ENCODE measurements around the gene KIF18A.

KIF18A gene

DNA sequence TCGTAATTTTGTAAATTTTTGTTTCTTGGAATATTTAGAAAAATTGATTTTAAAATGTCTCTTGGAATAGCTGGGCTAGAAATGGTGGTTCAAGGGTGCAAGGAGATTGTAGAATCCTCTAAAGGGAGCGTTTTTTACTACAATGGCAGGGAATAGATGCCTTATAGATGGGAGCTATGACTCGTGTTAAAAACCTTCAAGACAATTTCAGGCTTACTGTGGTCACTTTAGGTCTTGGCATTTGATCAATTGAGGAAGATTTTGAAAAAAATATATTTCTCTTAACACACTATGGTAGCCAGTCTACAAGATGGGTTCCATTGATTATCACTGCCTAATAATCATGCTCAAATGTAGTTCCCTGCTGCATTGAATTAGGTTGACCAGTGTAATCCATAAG lies 25.2 kb upstream of the KIF18A start:
- FAIRE-seq = no peak
- no peak for TF ChIP-seq POLR2AphosphoS5 (IDR thresholded peaks at IDR 0.05; ENCODE audit: low read depth, low read length)
- TF ChIP-seq POLR2A (IDR thresholded peaks at IDR 0.05; ENCODE audit: low read depth, low read length) = no peak
- no peak for TF ChIP-seq TAF1 (IDR thresholded peaks at IDR 0.05; ENCODE audit: borderline replicate concordance, low read depth, low read length)
- DNase-seq (ENCODE audit: insufficient read length) = no peak

DNA sequence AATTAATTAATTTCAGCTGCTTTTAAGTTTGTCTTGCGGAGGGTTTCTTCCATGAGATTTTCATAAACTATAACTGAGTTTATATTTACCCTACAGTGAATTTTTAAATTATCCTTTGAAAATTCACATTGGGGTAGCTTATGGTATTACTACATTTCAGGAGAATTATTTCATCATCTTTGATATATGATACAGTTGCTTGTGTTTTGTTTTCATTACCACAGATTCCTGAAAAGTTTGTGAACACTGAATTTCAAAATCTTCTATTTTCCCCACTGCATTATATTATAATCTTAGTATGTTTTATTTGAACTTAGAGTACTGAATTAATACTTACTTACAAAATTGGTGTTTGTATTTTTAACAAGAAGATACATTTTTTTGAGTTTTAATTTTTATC lies 24.6 kb upstream of the KIF18A start:
- TF ChIP-seq POLR2A (IDR thresholded peaks at IDR 0.05; ENCODE audit: low read depth, low read length) (no peak), POLR2AphosphoS5 (IDR thresholded peaks at IDR 0.05; ENCODE audit: low read depth, low read length) (no peak), TAF1 (IDR thresholded peaks at IDR 0.05; ENCODE audit: borderline replicate concordance, low read depth, low read length) (no peak)
- no peak for DNase-seq (ENCODE audit: insufficient read length)
- no peak for FAIRE-seq

DNA sequence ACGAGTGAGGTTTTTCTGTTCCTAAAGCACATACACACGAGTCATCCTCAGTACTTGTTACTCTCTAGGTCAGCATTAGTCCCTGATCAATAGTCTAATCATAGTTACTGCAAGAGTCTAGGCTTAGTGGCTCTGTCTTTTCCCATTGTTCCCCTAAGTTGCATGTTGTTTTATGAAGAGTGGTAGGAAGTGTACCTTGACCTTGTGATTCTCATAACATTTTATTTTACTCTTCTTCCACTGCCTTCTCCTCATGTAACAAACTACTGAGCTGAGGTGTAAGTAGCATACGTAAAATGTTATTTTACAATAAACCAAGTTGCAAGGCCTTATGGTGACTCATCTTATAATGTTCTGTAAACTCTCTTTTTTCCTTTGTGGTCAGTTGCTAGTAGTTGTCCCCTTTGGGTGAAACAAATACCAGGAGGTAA lies 15.2 kb upstream of the KIF18A start:
- no peak for FAIRE-seq
- no peak for DNase-seq (ENCODE audit: insufficient read length)
- no peak for TF ChIP-seq POLR2A (IDR thresholded peaks at IDR 0.05; ENCODE audit: low read depth, low read length)
- TF ChIP-seq POLR2AphosphoS5 (IDR thresholded peaks at IDR 0.05; ENCODE audit: low read depth, low read length) = no peak
- no peak for TF ChIP-seq TAF1 (IDR thresholded peaks at IDR 0.05; ENCODE audit: borderline replicate concordance, low read depth, low read length)

DNA sequence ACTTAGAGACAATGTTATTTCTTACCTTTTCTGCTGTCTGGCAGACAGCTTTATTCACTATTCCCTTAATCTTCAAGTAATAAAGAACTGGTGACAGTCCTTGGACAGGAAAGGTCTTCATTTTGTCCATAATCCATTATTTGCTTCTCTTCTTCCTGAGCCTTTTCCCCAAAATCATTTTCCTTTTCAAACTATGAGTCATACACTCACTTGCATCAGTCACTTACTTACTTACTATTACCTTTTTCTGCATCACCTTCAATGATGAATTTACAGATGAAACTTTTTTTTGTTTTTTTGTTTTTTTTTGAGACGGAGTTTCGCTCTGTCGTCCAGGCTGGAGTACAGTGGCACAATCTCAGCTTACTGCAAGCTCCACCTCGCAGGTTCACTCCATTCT lies 9.8 kb upstream of the KIF18A start:
- no peak for FAIRE-seq
- no peak for DNase-seq (ENCODE audit: insufficient read length)
- TF ChIP-seq TAF1 (IDR thresholded peaks at IDR 0.05; ENCODE audit: borderline replicate concordance, low read depth, low read length) = no peak
- no peak for TF ChIP-seq POLR2AphosphoS5 (IDR thresholded peaks at IDR 0.05; ENCODE audit: low read depth, low read length)
- TF ChIP-seq POLR2A (IDR thresholded peaks at IDR 0.05; ENCODE audit: low read depth, low read length) = no peak

DNA sequence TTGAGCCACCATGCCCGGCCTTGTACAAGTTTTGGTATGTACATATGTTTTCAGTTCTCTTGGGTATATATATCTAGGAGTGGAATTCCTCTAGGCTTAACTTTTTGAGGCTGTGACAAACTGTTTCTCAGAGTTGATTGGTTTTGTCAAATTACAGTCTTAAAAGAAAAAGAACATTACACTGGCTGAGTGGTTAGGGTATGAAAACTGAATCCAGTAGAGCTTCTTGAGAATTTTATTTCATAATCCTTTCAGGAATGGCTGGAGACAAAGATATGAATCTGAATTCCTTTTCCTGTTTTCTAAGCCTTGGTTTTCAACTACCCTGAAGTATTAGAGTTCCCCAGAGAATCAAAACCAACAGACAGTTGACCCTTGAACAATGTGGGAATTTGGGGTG lies 6.8 kb upstream of the KIF18A start:
- TF ChIP-seq POLR2A (IDR thresholded peaks at IDR 0.05; ENCODE audit: low read depth, low read length) (no peak), POLR2AphosphoS5 (IDR thresholded peaks at IDR 0.05; ENCODE audit: low read depth, low read length) (no peak), TAF1 (IDR thresholded peaks at IDR 0.05; ENCODE audit: borderline replicate concordance, low read depth, low read length) (no peak)
- DNase-seq (ENCODE audit: insufficient read length) = no peak
- no peak for FAIRE-seq

DNA sequence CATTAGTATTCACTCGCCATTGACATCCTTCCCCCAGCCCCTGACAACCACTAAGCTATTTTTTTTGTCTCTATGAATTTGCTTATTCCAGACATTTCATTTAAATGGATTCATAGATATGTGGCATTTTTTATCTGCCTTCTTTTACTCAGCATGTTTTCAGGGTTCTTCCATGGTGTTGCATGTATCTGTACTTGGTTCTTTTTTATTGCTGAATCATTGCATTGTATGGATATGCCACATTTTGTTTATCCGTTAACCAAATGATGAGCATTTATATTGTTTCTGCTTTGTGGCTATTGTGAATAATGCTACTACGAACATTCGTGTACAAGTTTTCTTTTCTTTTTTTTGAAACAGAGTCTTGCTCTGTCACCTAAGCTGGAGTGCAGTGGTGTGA lies 6.2 kb upstream of the KIF18A start:
- TF ChIP-seq TAF1 (IDR thresholded peaks at IDR 0.05; ENCODE audit: borderline replicate concordance, low read depth, low read length) (no peak), POLR2A (IDR thresholded peaks at IDR 0.05; ENCODE audit: low read depth, low read length) (no peak), POLR2AphosphoS5 (IDR thresholded peaks at IDR 0.05; ENCODE audit: low read depth, low read length) (no peak)
- no peak for FAIRE-seq
- DNase-seq (ENCODE audit: insufficient read length) = no peak

DNA sequence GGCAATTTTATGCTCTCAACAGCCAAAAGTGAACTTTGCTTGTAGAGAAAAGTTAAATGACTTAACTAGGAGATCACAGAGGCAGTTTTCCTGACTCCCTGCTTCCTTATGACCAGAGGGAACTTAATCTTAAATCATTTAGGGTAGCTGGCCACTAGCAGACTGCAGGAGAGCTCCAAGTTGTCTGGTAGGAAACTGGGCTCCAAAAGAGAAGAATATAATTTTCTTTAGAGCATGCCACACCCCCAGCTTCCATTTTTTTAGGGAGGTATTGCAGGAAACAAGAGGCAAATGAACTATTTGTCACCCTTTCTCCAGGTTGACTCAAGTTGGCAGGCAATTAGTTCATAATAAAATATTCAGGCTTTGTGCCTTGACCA lies 2.9 kb upstream of the KIF18A start:
- no peak for FAIRE-seq
- TF ChIP-seq TAF1 (IDR thresholded peaks at IDR 0.05; ENCODE audit: borderline replicate concordance, low read depth, low read length) (no peak), POLR2AphosphoS5 (IDR thresholded peaks at IDR 0.05; ENCODE audit: low read depth, low read length) (no peak), POLR2A (IDR thresholded peaks at IDR 0.05; ENCODE audit: low read depth, low read length) (no peak)
- DNase-seq (ENCODE audit: insufficient read length) = no peak

DNA sequence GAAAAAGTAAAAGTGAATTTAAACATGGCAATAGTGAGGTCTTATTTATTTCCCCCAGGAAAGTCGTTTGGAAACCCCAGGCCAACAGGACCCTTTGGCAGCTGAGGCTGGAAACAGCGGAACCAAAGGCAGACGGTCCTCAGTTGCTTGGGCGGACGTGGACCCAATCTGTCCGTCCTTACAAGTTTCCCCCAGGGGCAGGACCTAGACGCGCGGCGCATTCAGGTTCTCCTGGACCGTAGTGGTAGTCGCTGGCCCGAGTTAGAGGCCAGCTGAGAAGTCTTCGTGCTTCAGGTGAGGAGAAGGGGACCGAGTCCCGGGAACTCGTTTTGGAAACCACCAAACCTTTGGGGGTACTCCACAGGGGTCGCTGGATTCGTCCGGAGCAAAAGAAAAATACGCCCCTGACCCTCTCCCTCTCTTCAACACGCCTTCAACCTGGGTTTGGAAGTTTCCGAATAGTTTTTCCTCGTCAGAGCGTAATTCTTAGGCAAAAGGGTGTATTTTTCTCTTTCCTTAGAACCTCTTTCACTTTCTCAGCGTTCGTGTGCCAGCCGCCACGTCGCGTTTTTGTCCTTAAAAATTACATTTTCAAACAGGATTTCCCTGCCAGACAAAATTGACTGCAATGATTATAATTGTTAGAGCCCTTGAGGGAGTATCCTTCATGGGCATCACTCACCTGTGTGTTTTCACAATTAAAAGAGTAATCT lies 2.3 kb upstream of the KIF18A start:
- TF ChIP-seq POLR2A (IDR thresholded peaks at IDR 0.05; ENCODE audit: low read depth, low read length) (peak; percentile 82), POLR2AphosphoS5 (IDR thresholded peaks at IDR 0.05; ENCODE audit: low read depth, low read length) (peak; percentile 86), TAF1 (IDR thresholded peaks at IDR 0.05; ENCODE audit: borderline replicate concordance, low read depth, low read length) (peak; percentile 94)
- FAIRE-seq = peak; percentile 97
- DNase-seq (ENCODE audit: insufficient read length) = no peak

DNA sequence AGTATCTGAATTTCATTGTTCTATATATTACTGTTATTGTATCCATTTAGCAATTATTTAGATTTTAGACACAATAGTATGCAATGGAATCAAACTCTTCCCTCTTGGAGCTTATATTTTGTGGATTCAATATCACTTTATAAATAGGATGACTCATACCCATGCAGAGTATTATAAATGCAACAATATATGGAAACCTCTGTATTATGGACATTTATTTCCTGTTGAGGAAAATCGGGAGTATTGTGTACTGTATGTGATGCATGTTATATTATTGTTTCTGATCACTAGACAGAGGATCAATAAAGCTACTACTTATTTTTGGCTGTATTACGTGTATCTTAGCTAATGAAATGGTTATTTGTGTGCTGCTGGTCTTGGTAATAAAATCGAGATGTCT lies 1.0 kb upstream of the KIF18A start:
- DNase-seq (ENCODE audit: insufficient read length) (no peak), FAIRE-seq (no peak)
- TF ChIP-seq TAF1 (IDR thresholded peaks at IDR 0.05; ENCODE audit: borderline replicate concordance, low read depth, low read length) (no peak), POLR2AphosphoS5 (IDR thresholded peaks at IDR 0.05; ENCODE audit: low read depth, low read length) (no peak), POLR2A (IDR thresholded peaks at IDR 0.05; ENCODE audit: low read depth, low read length) (no peak)

DNA sequence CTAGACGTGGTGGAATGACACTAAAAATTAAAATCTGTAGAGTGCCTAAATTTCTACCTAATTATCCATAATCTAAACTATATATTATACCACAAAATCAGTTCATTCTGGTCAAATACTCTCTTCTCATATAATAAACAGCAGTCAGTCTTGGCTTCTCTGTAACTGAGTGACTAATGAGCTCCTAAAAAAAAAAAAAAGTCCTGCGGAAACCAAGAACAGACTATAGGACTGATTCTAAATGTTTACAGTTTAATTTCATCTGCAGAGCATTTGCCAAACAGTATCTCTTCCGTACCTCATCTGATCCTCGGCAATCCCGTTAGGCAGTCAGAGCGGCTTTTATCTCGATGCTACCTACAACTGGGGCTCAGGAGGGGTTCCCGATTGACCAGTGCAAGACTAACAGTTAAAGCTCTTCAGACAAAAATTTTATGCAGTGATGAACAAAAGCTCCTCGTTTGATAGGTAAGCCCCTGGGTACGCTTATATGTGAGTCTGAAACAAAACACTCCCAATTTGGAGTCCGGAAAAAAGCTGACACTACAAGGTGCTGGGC lies 686 bp downstream of the KIF18A start:
- DNase-seq (ENCODE audit: insufficient read length) (no peak), FAIRE-seq (no peak)
- TF ChIP-seq POLR2AphosphoS5 (IDR thresholded peaks at IDR 0.05; ENCODE audit: low read depth, low read length) = no peak
- no peak for TF ChIP-seq POLR2A (IDR thresholded peaks at IDR 0.05; ENCODE audit: low read depth, low read length)
- TF ChIP-seq TAF1 (IDR thresholded peaks at IDR 0.05; ENCODE audit: borderline replicate concordance, low read depth, low read length) = no peak

DNA sequence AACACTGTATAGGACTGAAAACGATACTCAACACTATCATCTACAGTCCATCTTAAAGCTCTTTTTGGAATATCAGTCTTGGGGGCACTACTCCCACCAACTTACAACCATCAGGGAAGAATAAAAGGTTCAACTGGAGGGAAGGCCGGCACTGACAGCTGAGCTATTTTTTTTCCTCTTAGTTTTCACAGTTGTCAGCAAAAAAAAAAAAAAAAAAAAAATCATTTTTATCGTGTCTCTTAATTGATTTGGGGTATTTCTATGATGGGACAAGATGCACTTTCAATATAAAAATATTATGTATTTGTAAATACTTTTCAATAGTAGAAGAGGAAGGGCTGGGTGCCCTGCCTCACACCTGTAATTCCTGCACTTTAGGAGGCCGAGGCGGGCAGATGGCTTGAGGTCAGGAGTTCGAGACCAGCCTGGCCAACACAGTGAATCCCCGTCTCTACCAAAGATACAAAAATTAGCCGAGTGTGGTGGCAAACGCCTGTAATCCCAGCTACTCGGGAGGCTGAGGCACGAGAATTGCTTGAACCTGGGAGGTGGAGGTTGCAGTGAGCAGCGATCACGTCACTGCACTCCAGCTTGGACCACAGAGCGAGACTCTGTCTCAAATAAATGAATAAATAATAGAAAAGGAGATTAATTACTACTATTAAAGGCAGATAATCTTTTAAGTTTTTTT lies 1.5 kb downstream of the KIF18A start:
- FAIRE-seq = no peak
- DNase-seq (ENCODE audit: insufficient read length) = no peak
- TF ChIP-seq TAF1 (IDR thresholded peaks at IDR 0.05; ENCODE audit: borderline replicate concordance, low read depth, low read length) (no peak), POLR2A (IDR thresholded peaks at IDR 0.05; ENCODE audit: low read depth, low read length) (no peak), POLR2AphosphoS5 (IDR thresholded peaks at IDR 0.05; ENCODE audit: low read depth, low read length) (no peak)

DNA sequence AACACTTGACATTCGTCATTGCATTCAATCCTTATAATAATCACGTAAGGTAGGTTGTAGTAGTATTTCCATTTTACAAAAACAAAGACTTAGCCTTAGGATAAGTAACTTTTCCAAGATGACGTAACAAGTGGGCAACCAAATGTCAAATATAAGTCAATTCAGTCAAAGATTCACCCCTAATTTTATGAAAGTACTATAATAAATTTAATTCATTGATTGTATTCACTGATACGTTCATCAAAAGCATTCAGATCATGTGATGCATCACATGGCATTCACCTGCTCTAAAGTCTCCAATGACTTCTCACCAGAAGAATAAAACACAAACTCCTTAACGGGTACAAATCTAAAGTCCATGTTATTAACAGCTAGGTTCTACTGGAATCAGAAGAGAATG lies 2.1 kb downstream of the KIF18A start:
- DNase-seq (ENCODE audit: insufficient read length) = no peak
- no peak for TF ChIP-seq POLR2AphosphoS5 (IDR thresholded peaks at IDR 0.05; ENCODE audit: low read depth, low read length)
- no peak for TF ChIP-seq POLR2A (IDR thresholded peaks at IDR 0.05; ENCODE audit: low read depth, low read length)
- no peak for TF ChIP-seq TAF1 (IDR thresholded peaks at IDR 0.05; ENCODE audit: borderline replicate concordance, low read depth, low read length)
- no peak for FAIRE-seq
